Memory B cell (primary cell): ENCODE results near the gene CARMIL1.
"Not testable (repeated sequence)": the region's sequence is repeated elsewhere in the genome, so short reads cannot be mapped to it uniquely, and the experiment has no call there.

Experiments used
- ATAC-seq: fragments of 150-1000 bp; cut with Tn5 transposase; 2 replicates; pipeline ENCODE4 v1.10.0; 2021; ENCODE audit warnings: low read depth, mild to moderate bottlenecking, moderate library complexity
- DNase-seq, 2 donors: peaks; one replicate each; pipeline ENCODE4 v3.0.0; 2022; ENCODE audit warnings: low spot score in 2 of 2
- H3K27ac Mint-ChIP-seq: one replicate; pipeline ENCODE4 v1.8.0; 2022; ENCODE audit warnings: mild to moderate bottlenecking, moderate library complexity, mixed read lengths
- H3K27me3 Mint-ChIP-seq: one replicate; pipeline ENCODE4 v1.8.0; 2022; ENCODE audit warnings: mixed read lengths
- H3K36me3 Mint-ChIP-seq: one replicate; pipeline ENCODE4 v1.8.0; 2022; ENCODE audit warnings: mild to moderate bottlenecking, mixed read lengths
- H3K4me1 Mint-ChIP-seq: one replicate; pipeline ENCODE4 v1.8.0; 2022; ENCODE audit warnings: mixed read lengths
- H3K4me3 Mint-ChIP-seq: one replicate; pipeline ENCODE4 v1.8.0; 2022; ENCODE audit warnings: mild to moderate bottlenecking, moderate library complexity, mixed read lengths
- H3K9me3 Mint-ChIP-seq: one replicate; pipeline ENCODE4 v1.8.0; 2022; ENCODE audit warnings: mixed read lengths

CARMIL1 gene

DNA sequence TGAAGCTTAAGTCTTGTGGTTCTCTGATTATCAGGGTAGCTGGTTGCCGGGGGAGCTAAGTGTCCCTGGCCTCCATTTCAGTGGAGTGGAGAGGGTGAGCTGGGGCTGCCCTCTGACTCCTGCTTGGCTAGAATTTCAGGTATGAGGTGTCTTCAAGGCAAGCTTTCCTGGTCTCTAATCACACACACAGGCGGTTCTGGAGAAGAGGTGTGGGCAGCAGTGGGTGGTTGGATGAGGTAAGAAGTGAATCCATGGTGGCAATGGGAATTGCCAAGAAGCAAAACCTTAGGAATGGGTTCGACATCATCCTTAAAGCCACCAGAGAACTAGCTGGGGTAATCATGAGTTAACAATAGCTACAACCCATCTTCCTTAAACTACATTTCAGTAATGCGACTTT lies 157.6 kb downstream of the CARMIL1 start:
- no peak overlapping the region for H3K27ac Mint-ChIP-seq
- no peak overlapping the region for H3K4me3 Mint-ChIP-seq
- ATAC-seq (no peak), DNase-seq (no peak)
- H3K4me1 Mint-ChIP-seq, result no peaks in the 10 kb centered on the region
- no peaks in the 10 kb centered on the region for H3K27me3 Mint-ChIP-seq
- no peaks in the 10 kb centered on the region for H3K36me3 Mint-ChIP-seq
- H3K9me3 Mint-ChIP-seq, result no peaks in the 10 kb centered on the region

DNA sequence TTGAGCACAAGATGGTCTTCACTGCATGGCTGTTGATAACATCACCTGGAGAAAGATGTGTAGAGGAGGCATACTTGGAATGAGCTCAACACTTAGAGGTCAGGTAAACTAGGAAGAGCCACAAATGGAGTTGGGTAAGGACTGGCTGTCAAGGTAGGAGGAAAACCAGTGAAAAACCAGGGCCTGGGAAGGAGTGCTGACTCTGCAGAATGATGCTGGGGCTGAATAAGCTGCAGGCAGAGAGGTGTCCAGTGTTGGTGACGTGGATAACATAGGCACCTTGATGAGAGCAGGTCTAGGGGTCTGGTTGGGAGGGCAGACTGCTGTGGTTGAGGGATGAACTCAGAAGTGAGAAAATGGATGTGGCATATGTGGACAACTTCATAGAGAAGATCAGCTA lies 160.2 kb downstream of the CARMIL1 start:
- ATAC-seq (no peak), DNase-seq (no peak)
- Mint-ChIP-seq H3K4me3 (no peak overlapping the region), H3K9me3 (no peaks in the 10 kb centered on the region), H3K27ac (no peak overlapping the region), H3K4me1 (no peaks in the 10 kb centered on the region), H3K27me3 (no peaks in the 10 kb centered on the region), H3K36me3 (no peaks in the 10 kb centered on the region)

DNA sequence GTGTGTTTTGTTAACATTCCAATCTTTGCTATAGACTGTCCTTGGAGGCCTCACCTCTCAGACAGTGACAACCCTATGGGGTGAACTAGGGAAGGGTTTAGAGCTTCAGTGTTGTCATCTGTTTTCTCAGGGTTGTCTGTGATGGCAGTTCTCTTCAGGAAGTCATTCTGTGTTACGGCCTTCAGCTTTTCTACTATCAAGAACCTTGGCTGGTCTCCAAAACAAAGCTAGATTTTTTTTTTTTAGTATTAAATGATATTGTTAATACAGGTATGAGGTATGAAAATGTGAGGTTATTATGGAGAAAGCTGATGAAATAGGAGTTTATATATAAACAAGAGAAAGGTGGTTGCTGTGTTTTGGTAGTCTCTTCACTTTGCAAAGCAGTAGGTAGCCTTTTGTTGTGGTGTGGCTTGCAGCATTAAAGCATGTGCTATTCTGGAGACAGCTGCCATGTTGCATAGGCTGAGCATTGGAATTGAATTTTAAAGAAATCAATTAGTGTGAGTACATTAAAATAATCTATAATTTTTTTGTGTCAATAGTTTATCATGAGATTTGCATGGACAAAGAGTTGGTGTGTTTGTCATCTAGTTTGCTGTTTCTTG lies 162.6 kb downstream of the CARMIL1 start:
- no peak overlapping the region for H3K27ac Mint-ChIP-seq

DNA sequence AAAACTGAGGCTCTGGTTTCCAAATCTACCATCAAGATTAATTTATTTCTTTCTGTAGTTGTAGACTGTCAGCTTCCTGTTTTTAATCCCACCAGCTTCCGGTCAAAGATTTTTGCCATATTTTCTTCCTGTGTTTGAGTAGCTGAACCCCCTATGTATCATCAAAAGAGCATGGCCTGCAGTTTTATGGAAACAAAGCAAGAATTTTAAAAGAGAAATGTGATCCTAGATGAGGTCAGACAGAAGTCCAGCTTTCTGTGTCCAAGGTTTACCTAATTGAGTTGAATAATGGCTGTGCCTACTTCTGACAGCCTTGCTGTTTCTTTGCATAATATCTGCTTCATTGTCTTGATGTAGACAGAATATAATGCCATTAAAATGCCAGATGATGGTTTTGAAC lies 163.7 kb downstream of the CARMIL1 start:
- DNase-seq, result no peak
- Mint-ChIP-seq H3K4me3 (no peak overlapping the region), H3K4me1 (peaks cover 11% of the 10 kb centered on the region), H3K27me3 (no peaks in the 10 kb centered on the region), H3K27ac (no peak overlapping the region), H3K9me3 (peaks cover 5% of the 10 kb centered on the region), H3K36me3 (peaks cover 12% of the 10 kb centered on the region)
- no peak for ATAC-seq

More for the DNA sequence above, 162.6 kb downstream of the CARMIL1 start:
- H3K36me3 Mint-ChIP-seq, result peaks cover 12% of the 10 kb centered on the region
- H3K4me1 Mint-ChIP-seq, result peaks cover 3% of the 10 kb centered on the region
- H3K27me3 Mint-ChIP-seq, result no peaks in the 10 kb centered on the region
- no peak for DNase-seq
- H3K4me3 Mint-ChIP-seq, result no peak overlapping the region
- ATAC-seq, result no peak
- peaks cover 5% of the 10 kb centered on the region for H3K9me3 Mint-ChIP-seq

DNA sequence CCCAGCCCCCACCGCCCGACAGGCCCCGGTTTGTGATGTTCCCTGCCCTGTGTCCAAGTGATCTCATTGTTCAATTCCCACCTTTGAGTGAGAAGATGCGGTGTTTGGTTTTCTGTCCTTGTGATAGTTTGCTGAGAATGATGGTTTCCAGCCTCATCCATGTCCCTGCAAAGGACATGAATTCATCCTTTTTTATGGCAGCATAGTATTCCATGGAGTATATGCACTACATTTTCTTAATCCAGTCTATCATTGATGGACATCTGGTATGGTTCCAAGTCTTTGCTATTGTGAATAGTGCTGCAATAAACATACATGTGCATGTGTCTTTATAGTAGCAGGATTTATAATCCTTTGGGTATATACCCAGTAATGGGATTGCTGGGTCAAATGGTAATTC lies 165.3 kb downstream of the CARMIL1 start:
- peaks cover 11% of the 10 kb centered on the region for H3K4me1 Mint-ChIP-seq
- not testable (repeated sequence) for H3K9me3 Mint-ChIP-seq, ATAC-seq

DNA sequence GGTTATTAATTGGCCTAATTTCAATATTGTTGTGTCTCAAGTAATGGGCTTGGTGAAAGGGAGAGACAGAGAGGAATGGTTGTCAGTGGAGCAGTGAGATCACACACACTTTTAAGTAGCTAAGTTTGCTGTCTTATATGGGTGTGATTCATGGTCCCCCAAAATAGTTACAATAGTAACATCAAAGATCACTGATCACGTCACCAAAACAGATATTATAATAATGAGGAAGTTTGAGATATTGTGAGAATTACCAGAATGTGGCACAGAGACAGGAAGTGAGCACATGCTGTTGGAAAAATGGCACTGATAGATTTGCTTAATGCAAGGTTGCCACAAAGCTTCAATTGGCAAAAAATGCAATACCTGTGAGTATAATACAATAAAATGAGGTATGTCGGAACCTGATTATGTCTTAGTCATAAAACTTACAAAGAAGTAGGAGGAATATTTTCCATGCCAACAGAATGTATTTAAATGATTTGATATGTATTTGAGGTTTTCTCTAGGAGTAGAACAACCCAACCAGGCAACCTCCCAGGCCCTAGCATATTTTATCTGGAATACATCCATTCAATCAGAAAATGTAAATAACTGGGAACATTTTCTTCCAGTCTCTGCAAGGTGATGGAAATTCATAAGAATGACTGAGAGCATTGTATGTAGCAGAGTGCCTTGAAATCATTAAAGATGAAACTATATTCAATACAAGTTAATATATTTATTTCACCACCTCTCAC lies 167.8 kb downstream of the CARMIL1 start:
- peaks cover 5% of the 10 kb centered on the region for H3K9me3 Mint-ChIP-seq
- no peak overlapping the region for H3K27ac Mint-ChIP-seq
- peaks cover 14% of the 10 kb centered on the region for H3K36me3 Mint-ChIP-seq
- no peaks in the 10 kb centered on the region for H3K27me3 Mint-ChIP-seq
- peak; percentile 73 for ATAC-seq
- DNase-seq, result no peak
- peaks cover 11% of the 10 kb centered on the region for H3K4me1 Mint-ChIP-seq
- H3K4me3 Mint-ChIP-seq, result no peak overlapping the region

More for the DNA sequence above, 165.3 kb downstream of the CARMIL1 start:
- H3K4me3 Mint-ChIP-seq, H3K27me3 Mint-ChIP-seq, H3K27ac Mint-ChIP-seq, DNase-seq: not testable (repeated sequence)
- peaks cover 12% of the 10 kb centered on the region for H3K36me3 Mint-ChIP-seq

DNA sequence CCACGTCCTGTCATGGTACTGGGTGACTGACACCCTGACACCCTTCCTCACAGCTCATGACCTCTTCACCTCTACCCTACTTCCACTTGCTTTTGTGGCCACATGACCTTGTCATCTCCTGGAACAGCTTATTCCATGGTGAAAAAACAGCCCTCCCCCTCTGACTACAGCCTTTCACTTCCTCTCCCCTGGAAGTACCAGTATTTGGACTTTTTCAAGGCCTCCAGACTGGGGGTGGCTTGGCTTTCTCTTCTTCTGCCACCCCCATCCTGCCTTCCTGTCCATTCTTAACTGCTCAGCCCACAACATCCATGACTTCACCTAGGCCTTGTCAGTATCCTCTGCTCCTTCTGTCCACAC lies 168.4 kb downstream of the CARMIL1 start:
- ATAC-seq (no peak), DNase-seq (no peak)
- peaks cover 11% of the 10 kb centered on the region for H3K4me1 Mint-ChIP-seq
- H3K9me3 Mint-ChIP-seq, result peaks cover 5% of the 10 kb centered on the region
- peaks cover 14% of the 10 kb centered on the region for H3K36me3 Mint-ChIP-seq
- peak overlapping the region; percentile 1 for H3K27ac Mint-ChIP-seq
- no peaks in the 10 kb centered on the region for H3K27me3 Mint-ChIP-seq
- H3K4me3 Mint-ChIP-seq, result no peak overlapping the region

DNA sequence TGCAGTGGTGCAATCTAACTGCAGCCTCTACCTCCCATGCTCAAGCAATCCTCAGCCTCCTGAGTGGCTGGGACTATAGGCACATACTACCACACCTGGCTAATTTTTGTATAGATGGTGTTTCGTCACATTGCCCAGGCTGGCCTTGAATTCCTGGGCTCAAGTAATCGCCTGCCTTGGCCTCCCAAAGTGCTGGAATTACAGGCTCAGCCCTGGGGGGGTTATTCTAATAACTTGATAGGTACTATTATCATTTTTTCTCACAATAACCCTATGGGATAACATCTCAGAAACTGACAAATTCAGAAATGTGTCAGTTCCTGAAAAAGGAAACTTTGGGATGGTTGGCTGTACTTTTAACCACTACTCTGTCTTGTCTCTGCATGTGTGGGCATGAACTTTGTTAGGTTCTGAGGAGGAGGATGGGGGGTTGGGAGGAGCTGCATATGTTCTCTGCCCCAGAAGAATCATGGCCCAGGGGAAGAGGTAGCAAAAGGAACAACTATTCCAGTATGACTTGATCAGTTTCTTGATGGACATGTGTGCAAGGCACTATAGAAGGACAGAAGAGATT lies 169.9 kb downstream of the CARMIL1 start:
- ATAC-seq, result no peak
- no peaks in the 10 kb centered on the region for H3K27me3 Mint-ChIP-seq
- no peak overlapping the region for H3K4me3 Mint-ChIP-seq
- H3K4me1 Mint-ChIP-seq, result peaks cover 11% of the 10 kb centered on the region
- no peak for DNase-seq
- no peak overlapping the region for H3K27ac Mint-ChIP-seq
- peaks cover 14% of the 10 kb centered on the region for H3K36me3 Mint-ChIP-seq
- H3K9me3 Mint-ChIP-seq, result peaks cover 5% of the 10 kb centered on the region

DNA sequence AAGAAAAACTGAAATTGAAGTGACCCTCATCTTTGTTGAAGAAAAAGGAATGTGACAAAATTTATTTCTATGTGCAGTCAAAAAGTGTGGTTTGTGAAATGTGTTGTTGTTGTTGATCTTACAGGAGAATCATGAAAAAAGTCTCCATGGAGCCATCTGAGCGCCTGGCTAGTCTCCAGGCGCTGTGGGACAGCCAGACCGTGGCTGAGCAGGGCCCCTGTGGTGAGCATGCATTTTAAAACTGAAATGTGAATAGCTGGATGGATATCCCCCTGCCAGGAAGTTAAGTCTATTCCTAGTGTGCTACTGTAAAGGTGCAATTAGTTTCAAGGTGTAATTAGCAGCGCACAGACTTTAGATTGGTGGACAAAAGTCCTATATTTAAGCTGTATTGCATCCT lies 170.6 kb downstream of the CARMIL1 start:
- DNase-seq (no peak), ATAC-seq (no peak)
- Mint-ChIP-seq H3K9me3 (peaks cover 5% of the 10 kb centered on the region), H3K27me3 (no peaks in the 10 kb centered on the region), H3K4me3 (no peak overlapping the region), H3K27ac (no peak overlapping the region), H3K36me3 (peaks cover 11% of the 10 kb centered on the region), H3K4me1 (peaks cover 11% of the 10 kb centered on the region)

DNA sequence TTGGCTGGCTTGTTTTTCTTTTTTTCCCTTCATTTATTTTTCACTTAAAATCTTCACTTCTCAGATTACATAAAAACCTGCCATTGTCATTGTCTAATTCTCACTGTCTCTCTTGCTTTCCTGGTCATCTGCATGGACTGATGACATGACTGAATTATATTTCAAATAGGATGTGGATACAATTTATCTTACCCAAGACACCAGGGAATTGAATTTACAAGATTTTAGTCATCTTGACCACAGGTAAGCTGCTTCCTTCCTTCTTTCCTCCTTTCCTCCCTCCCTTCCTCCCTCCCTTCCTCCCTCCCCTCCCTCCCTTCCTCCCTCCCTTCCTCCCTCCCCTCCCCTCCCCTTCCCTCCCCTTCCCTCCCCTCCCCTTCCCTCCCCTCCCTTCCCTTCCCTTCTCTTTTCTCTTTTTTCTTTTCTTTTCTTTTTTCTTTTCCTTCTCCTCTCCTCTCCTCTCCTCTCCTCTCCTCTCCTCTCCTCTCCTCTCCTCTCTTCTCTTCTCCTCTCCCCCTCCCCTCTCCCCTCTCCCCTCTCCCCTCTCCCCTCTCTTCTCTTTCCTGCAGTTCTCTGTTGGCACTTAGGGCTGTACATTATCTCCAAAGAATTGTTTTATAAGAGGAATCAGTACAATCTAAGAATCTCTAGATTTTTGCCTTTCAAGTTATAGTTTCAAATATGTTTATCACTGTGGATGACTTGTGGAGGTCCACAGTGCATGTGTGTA lies 171.5 kb downstream of the CARMIL1 start:
- H3K9me3 Mint-ChIP-seq, result peaks cover 2% of the 10 kb centered on the region
- H3K36me3 Mint-ChIP-seq, result peaks cover 6% of the 10 kb centered on the region

DNA sequence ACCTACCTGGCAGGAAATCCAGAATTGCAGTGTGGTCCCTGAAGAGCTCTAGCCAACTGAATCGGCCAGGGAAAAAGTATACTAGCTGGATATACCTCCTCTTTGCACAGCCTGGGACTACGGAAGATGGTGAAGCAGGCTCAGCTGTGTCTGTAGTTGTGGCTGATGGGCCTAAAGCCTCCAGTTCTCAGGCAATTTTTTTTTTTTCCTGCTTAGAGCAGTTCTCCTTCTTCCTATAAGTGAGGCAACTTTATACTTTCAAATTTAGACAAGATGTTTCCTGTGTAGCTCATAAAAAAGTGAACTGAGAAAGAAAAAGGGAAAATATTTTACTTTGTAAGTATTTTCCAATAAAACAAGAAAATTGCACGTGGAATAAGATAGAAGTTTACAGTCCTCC lies 172.9 kb downstream of the CARMIL1 start:
- no peak for DNase-seq
- Mint-ChIP-seq H3K27me3 (no peaks in the 10 kb centered on the region), H3K4me1 (peaks cover 5% of the 10 kb centered on the region), H3K9me3 (no peaks in the 10 kb centered on the region), H3K36me3 (peaks cover 1% of the 10 kb centered on the region), H3K27ac (no peak overlapping the region), H3K4me3 (no peak overlapping the region)
- no peak for ATAC-seq

More for the DNA sequence above, 171.5 kb downstream of the CARMIL1 start:
- Mint-ChIP-seq H3K4me3 (no peak overlapping the region), H3K4me1 (peaks cover 11% of the 10 kb centered on the region), H3K27ac (no peak overlapping the region), H3K27me3 (no peaks in the 10 kb centered on the region)
- DNase-seq (no peak), ATAC-seq (no peak)

DNA sequence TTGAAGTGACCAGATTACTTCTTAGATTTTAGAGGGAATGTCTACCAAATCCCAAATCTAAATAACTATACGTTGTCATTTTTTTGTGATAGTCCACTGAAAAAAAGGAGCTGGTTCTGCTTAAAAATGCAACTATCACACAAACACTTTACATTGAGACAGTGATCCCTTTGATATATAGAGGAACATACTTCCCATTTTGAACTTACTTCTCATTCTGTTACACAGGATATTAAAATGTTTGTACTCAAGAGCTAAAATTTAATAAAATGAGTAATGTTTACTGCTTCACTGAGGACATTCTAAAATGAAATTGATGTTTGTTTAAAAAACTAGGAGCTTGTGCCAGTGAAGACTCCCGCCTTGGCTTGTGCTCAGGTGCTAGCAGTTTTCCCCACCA lies 174.1 kb downstream of the CARMIL1 start:
- no peaks in the 10 kb centered on the region for H3K4me1 Mint-ChIP-seq
- H3K36me3 Mint-ChIP-seq, result peaks cover 1% of the 10 kb centered on the region
- H3K9me3 Mint-ChIP-seq, result no peaks in the 10 kb centered on the region
- no peak overlapping the region for H3K4me3 Mint-ChIP-seq
- H3K27ac Mint-ChIP-seq, result no peak overlapping the region
- DNase-seq, result no peak
- no peaks in the 10 kb centered on the region for H3K27me3 Mint-ChIP-seq
- no peak for ATAC-seq

DNA sequence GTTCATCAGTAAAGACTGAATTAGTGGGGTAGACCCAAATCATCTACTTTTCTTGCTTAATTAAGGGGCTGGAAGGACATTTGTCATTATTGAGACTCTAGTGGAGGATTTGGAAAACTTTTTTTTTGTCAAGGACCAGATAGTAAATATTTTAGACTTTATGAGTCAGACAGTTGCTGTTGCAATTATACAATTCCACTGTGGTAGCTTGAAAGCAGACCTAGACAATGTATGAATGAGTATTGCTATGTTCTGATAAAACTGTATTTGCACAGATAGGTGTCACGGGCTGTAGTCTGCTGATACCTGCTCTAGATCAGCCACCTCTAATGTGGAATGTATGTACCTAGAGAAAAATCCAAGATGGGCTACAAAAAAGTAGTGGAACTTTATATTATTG lies 175.0 kb downstream of the CARMIL1 start:
- H3K4me3 Mint-ChIP-seq, result no peak overlapping the region
- H3K27ac Mint-ChIP-seq, result no peak overlapping the region
- no peak for ATAC-seq

More for the DNA sequence above, 175.0 kb downstream of the CARMIL1 start:
- H3K36me3 Mint-ChIP-seq, result peaks cover 1% of the 10 kb centered on the region
- no peak for DNase-seq
- H3K4me1 Mint-ChIP-seq, result no peaks in the 10 kb centered on the region
- H3K9me3 Mint-ChIP-seq, result no peaks in the 10 kb centered on the region
- H3K27me3 Mint-ChIP-seq, result no peaks in the 10 kb centered on the region
